GM21367 (cell line): ENCODE data around the gene CEP19.

Experiments used
- ATAC-seq: cut with Tn5 transposase; IDR thresholded peaks from one replicate; pipeline ENCODE4 v1.9.1; 2021; ENCODE audit not compliant: unreplicated experiment

Gene CEP19

DNA sequence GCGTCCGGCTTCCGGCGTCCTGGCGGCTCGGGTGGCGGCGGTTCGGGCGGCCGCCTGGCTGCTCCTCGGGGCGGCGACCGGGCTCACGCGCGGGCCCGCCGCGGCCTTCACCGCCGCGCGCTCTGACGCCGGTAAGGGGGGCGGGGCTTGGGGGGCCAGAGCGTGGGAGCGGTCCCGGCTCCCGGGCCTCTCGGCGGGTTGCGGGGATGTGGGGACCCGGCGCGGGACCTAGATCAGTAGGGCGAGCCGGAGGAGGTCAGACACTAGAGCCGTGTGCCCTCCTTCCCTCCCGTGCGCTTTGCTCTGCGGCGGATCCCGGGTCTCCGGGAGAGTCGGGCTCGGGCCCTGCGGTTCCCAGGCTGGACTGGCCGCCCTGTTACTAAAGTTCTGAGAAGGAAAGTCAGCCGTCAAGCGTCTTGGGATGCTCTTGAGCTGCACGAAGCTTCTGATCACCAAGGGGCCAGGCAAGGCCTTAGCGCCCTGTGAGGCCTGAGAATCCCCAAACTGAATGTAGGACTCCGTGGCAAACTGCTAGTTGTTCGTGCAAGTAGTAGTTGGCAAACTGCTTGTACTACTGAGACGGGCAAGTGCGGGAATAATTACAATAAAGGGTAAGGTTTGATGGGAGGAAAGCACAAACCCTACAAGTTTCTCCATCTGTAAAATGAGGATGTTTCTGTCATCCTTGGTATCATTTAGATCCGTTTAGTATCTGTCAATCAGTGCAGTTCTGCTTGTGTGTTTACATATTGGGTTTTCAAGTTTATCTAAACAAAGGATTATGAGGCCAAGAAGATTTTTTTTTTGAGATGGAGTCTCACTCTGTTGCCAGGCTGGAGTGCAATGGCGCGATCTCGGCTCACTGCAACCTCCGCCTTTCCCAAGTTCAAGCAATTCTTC lies 714 bp upstream of the CEP19 start:
- peak; percentile 46 for ATAC-seq

DNA sequence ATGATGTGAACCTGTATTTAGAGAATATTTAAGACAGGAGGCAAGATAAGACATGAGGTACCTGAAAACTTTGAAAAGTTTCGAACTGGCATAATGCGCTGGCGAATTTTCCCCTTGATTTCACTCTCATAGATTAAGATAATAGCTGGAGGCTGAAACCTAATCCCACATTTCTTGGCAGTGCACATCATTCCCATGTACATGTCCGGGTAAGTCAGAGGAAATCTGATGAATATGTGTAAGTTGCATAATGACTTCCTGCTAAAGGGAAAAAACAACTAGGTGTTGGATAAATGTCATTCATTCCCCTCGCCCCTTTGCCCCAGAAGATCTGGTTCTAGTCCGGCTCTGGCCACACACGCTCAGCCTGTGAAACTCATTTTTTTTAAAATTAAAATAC lies 3.6 kb downstream of the CEP19 start:
- no peak for ATAC-seq

- ATAC-seq = no peak
These were observed 4.5 kb downstream of the CEP19 start for GRCh38 chr3:196707566-196707965.

- ATAC-seq = no peak
These were observed 5.3 kb downstream of the CEP19 start for GRCh38 chr3:196706731-196707130.

DNA sequence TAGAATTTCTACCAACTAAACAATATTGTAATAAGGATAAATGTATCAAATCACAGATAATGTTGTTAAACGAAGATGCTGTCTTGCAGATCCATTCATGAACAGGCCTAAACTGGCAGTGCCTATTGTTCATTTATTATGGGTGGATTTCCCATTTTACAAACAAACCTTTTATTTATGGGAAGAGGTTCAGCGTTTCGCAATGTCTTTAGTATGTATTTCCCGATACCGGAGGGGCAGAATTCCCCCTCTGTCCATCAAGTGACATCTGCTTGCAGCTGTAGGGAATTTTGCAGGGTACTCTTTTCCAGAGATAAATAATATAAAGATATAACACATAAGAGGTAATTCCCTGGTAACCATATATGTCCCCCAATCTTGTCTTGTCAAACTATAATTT lies 5.7 kb downstream of the CEP19 start:
- ATAC-seq = no peak

- ATAC-seq = no peak
These were observed 11.2 kb downstream of the CEP19 start for GRCh38 chr3:196700801-196701200.

DNA sequence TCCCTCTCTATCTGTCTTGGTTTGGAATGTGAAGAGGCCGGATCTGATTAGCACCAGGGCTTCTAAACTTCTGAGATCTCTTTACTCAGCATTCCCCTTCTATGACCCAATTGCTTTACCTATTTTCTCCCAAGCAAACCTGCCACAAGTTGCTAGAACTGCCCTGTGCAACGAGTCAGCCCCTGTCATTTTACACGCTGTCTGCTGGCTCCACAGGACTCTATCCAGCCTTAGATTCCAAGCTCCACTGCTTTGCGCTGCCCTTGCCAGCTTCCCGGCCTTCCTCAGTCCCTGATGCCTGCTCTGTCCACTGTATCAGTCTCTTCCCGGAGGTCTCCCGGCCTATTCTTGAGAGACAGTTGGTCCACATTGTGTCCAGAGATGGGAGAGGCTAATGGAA lies 12.3 kb downstream of the CEP19 start:
- no peak for ATAC-seq

- ATAC-seq = no peak
These were observed 14.8 kb downstream of the CEP19 start for GRCh38 chr3:196697270-196697669.

GRCh38 chr3:196695849-196696226 lies 16.2 kb downstream of the CEP19 start:
- no peak for ATAC-seq

DNA sequence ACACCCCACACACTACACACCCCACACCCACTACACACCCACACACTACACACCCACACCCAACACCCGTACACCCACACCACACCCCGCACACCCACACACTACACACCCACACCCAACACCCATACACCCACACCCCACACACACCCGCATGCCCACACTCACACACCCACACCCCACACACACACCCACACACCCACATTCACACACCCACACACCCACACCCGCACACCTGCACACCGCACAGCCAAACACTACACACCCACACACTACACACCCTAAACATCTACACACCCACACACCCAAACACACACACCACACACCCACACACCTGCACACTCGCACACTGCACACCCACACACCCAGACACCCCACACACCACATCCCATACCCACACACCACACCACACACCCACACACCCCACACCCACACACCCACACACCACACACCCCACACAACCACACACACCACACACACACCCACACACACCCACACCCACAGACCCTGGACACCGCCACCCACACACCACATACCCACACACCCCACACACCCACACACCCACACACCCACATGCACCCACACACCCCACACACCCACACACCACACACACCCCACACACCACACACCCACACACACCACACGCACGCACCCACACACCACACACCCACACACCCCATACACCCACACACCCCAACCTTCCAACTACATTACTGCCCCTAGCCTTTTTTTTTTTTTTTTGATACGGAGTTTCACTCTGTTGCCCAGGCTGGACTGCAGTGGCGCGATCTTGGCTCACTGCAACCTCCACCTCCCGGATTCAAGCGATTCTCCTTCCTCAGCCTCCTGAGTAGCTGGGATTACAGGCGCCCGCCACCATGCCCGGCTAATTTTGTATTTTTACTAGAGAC lies 16.9 kb downstream of the CEP19 start:
- ATAC-seq = no peak

GRCh38 chr3:196694202-196694638 lies 17.8 kb downstream of the CEP19 start:
- ATAC-seq = no peak

GRCh38 chr3:196691386-196691785 lies 20.7 kb downstream of the CEP19 start:
- no peak for ATAC-seq

- ATAC-seq = no peak
These were observed 21.9 kb downstream of the CEP19 start for GRCh38 chr3:196689941-196690660.

DNA sequence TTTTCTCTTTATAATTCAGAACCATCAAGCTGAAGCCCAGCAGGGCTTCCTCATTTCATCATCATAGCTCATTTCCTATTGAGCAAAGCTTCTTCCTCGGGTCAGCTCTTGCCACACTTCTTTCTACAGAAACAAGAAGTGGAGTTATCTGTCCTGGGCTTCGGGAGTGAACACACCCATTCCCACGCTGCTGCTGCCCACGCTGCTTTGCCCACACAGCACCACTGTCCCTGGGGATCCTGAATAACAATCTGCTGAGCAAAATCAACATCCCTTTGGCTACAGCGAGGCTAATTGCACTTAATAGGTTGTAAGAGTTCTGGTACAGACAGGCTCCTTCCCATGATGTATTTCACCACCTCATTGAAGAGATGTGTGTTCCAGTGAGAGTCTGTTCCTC lies 23.7 kb downstream of the CEP19 start:
- no peak for ATAC-seq

- no peak for ATAC-seq
These were observed 25.6 kb downstream of the CEP19 start for GRCh38 chr3:196686436-196686835.

DNA sequence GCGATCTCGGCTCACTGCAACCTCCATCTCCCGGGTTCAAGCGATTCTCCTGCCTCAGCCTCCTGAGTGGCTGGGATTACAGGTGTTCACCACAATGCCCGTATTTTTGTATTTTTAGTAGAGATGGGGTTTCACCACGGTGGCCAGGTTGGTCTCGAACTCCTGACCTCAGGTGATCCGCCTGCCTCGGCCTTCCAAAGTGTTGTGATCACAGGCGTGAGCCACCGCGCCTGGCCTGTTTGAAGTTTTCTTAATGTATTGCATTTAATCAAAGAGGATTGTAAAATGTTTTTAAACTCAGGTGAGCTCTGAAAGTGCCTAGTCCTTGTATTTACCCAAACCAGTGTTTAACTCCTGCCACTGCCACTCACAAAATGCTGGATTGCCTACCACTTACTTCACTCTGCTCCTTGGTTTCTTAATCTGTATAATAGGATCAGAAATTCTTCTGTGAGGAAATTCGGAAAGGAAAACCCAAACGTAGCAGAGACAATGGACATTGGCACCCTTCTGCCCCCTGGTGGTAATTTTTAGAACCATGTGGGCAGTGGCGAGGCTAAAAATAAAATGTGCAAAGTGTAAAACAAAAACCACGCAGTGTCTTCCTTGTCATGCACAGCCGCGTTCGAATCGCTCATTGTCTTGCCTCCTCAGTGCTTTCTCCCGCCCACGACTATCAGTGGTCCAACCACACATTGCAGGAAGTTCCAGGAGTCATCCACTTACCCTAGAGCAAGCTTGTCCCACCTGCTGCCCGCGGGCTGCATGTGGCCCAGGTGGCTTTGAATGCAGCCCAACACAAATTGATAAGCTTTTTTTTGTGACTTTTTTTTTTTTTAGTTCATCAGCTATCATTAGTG lies 27.3 kb downstream of the CEP19 start:
- ATAC-seq = peak; percentile 94

GRCh38 chr3:196677931-196678330 lies 34.1 kb downstream of the CEP19 start:
- no peak for ATAC-seq

DNA sequence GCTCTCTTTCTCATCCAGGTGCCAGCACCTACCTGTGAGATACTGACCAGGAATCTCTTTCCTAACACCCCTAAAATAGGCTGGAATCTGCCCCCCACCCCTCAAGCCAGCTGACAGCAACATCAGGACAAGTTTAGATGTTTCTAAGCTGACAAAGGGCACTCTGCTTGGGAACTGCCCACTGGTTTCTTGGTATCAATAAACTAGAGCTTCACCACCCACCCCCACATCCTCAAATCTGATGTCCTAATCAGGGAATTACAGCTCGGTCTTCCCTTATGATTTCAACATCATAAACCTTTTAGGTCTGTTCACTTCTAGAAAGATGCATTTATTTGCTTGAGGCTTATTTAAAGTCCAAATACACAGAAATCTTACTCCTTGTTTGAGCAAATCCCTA lies 34.7 kb downstream of the CEP19 start:
- no peak for ATAC-seq

DNA sequence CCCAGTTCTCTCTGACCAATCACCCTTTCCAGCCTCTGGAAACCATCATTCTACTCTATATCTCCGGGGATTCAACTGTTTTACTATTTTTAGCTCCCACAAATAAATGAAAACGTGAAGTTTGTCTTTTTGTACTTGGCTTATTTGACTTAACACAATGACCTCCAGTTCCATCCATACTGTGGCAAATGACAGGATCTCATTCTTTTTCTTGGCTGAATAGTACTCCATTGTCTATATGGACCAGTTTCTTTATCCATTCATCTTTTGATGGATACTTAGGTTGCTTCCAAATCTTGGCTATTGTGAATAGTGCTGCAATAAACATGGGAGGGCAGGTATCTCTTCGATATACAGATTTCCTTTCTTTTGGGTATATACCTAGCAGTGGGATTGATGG lies 38.4 kb downstream of the CEP19 start:
- no peak for ATAC-seq

- ATAC-seq = no peak
These were observed 41.7 kb downstream of the CEP19 start for GRCh38 chr3:196670339-196670738.
